Type B pancreatic cell (in vitro differentiated cells): ENCODE results near the gene TOGARAM2. TPM values are rescaled to one million over a fixed set of nuclear protein-coding genes. Genes with fewer than 3 reads are reported as not detected.

ENCODE experiments used
- DNase-seq: peaks from one replicate; pipeline ENCODE4 v3.0.0; 2021; ENCODE audit warnings: mixed read lengths; ENCODE audit not compliant: unreplicated experiment; ENCODE audit errors: extremely low spot score
- H3K27ac Mint-ChIP-seq: 2 replicates; pipeline ENCODE4 v1.8.0; 2021; ENCODE audit warnings: mild to moderate bottlenecking, mixed read lengths
- H3K27me3 Mint-ChIP-seq: 2 replicates; pipeline ENCODE4 v1.8.0; 2021; ENCODE audit warnings: mixed read lengths
- H3K36me3 Mint-ChIP-seq: 2 replicates; pipeline ENCODE4 v1.8.0; 2021; ENCODE audit warnings: mixed read lengths
- H3K4me1 Mint-ChIP-seq: one replicate; pipeline ENCODE4 v1.8.0; 2021; ENCODE audit warnings: mixed read lengths; ENCODE audit not compliant: unreplicated experiment
- H3K4me3 Mint-ChIP-seq: 2 replicates; pipeline ENCODE4 v1.8.0; 2021; ENCODE audit warnings: mild to moderate bottlenecking, mixed read lengths
- H3K9me3 Mint-ChIP-seq: 2 replicates; pipeline ENCODE4 v1.8.0; 2021; ENCODE audit warnings: mixed read lengths
- total RNA-seq: library from RNA; stranded (reverse); gene quantifications from 2 replicates; pipeline ENCODE4 v1.2.1, GENCODE V29; 2021; ENCODE audit warnings: low replicate concordance
- TF ChIP-seq, protein P1 (sequence below): fragments of 200-600 bp; sonication (generic); conservative IDR thresholded peaks from 2 replicates; pipeline ENCODE4 v1.5.0; 2021; ENCODE audit warnings: antibody characterized with exemption, mild to moderate bottlenecking

TOGARAM2 gene
- total RNA-seq, 1 donor from 2014 or later, result 1.6 TPM

DNA sequence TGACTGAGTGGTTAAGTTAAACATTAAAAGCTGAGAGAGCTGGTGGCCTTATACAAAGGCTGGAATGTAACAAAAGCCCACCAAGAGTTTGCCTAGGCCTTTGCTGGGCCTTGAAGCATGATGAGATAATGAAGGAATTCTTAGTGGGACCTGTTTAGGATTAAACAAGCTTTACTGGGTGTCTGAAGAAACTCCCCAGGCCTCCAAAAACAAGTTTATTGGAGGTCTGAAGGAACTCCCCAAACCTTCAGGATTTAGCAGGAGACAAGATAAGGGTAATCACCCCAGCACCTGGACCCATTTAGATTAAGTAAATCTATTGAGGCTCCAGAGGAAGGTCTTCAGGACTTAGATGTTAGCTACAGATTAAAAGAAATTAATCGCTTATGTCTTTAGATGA is 74.5 kb downstream of the TOGARAM2 start:
- Mint-ChIP-seq H3K36me3 (no peaks in the 10 kb centered on the region), H3K4me1 (peaks cover 60% of the 10 kb centered on the region), H3K27me3 (peaks cover 4% of the 10 kb centered on the region), H3K4me3 (no peak overlapping the region), H3K9me3 (no peaks in the 10 kb centered on the region), H3K27ac (no peak overlapping the region)
- TF ChIP-seq, protein P1, sequence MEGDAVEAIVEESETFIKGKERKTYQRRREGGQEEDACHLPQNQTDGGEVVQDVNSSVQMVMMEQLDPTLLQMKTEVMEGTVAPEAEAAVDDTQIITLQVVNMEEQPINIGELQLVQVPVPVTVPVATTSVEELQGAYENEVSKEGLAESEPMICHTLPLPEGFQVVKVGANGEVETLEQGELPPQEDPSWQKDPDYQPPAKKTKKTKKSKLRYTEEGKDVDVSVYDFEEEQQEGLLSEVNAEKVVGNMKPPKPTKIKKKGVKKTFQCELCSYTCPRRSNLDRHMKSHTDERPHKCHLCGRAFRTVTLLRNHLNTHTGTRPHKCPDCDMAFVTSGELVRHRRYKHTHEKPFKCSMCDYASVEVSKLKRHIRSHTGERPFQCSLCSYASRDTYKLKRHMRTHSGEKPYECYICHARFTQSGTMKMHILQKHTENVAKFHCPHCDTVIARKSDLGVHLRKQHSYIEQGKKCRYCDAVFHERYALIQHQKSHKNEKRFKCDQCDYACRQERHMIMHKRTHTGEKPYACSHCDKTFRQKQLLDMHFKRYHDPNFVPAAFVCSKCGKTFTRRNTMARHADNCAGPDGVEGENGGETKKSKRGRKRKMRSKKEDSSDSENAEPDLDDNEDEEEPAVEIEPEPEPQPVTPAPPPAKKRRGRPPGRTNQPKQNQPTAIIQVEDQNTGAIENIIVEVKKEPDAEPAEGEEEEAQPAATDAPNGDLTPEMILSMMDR, result no peak
- DNase-seq, result no peak

DNA sequence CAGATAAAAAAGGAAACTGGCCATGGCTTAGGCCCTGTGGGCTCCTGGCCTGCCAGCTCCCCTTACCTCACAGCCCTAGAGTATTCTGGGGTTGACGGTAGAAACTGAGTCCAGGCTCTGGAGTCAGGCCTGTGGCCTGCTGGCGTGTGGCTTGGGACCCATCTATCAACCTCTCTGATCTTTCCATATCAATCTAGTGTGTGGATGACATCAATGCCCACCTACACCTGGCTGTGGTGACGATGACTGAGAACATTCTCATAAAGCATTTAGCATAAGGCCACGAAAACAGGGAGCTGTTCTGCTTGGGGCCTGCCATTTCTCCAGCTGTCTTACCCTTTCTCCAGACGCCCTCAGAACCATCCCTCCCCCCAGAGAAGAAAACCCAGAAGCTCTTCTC is 75.4 kb downstream of the TOGARAM2 start:
- H3K9me3 Mint-ChIP-seq, result no peaks in the 10 kb centered on the region
- peaks cover 4% of the 10 kb centered on the region for H3K27me3 Mint-ChIP-seq
- TF ChIP-seq, protein P1, result no peak
- no peak for DNase-seq
- H3K4me3 Mint-ChIP-seq, result no peak overlapping the region
- H3K36me3 Mint-ChIP-seq, result no peaks in the 10 kb centered on the region
- peak overlapping the region; percentile 31 for H3K27ac Mint-ChIP-seq
- H3K4me1 Mint-ChIP-seq, result peaks cover 68% of the 10 kb centered on the region

GRCh38 chr2:29057006-29057405 is 75.9 kb downstream of the TOGARAM2 start:
- Mint-ChIP-seq H3K27ac (peak overlapping the region; percentile 31), H3K4me1 (peaks cover 69% of the 10 kb centered on the region), H3K4me3 (no peak overlapping the region), H3K27me3 (peaks cover 4% of the 10 kb centered on the region), H3K9me3 (no peaks in the 10 kb centered on the region), H3K36me3 (no peaks in the 10 kb centered on the region)
- TF ChIP-seq, protein P1, result no peak
- no peak for DNase-seq

- Mint-ChIP-seq H3K27me3 (peaks cover 4% of the 10 kb centered on the region), H3K36me3 (no peaks in the 10 kb centered on the region), H3K4me1 (peaks cover 60% of the 10 kb centered on the region), H3K27ac (peak overlapping the region; percentile 5), H3K4me3 (no peak overlapping the region), H3K9me3 (no peaks in the 10 kb centered on the region)
- no peak for DNase-seq
- TF ChIP-seq, protein P1, result no peak
These were observed 78.5 kb downstream of the TOGARAM2 start for GRCh38 chr2:29059624-29060023.

- H3K27me3 Mint-ChIP-seq, result peaks cover 4% of the 10 kb centered on the region
- H3K4me1 Mint-ChIP-seq, result peaks cover 55% of the 10 kb centered on the region
- no peak overlapping the region for H3K27ac Mint-ChIP-seq
- H3K36me3 Mint-ChIP-seq, result no peaks in the 10 kb centered on the region
- no peaks in the 10 kb centered on the region for H3K9me3 Mint-ChIP-seq
- TF ChIP-seq, protein P1, result no peak
- no peak overlapping the region for H3K4me3 Mint-ChIP-seq
- no peak for DNase-seq
These were observed 79.3 kb downstream of the TOGARAM2 start for GRCh38 chr2:29060441-29060840.

- H3K27ac Mint-ChIP-seq, result no peak overlapping the region
- peaks cover 4% of the 10 kb centered on the region for H3K27me3 Mint-ChIP-seq
- peaks cover 50% of the 10 kb centered on the region for H3K4me1 Mint-ChIP-seq
- H3K9me3 Mint-ChIP-seq, result no peaks in the 10 kb centered on the region
- no peaks in the 10 kb centered on the region for H3K36me3 Mint-ChIP-seq
- no peak for DNase-seq
- TF ChIP-seq, protein P1, result no peak
- H3K4me3 Mint-ChIP-seq, result no peak overlapping the region
These were observed 80.1 kb downstream of the TOGARAM2 start for GRCh38 chr2:29061176-29061575.
